Mammary epithelial cell (primary cell): Measurements from ENCODE around the gene KLHL8.

Experiments used
- CTCF ChIP-seq, 2 donors: IDR thresholded peaks in 1 of 2; conservative IDR thresholded peaks in 1 of 2; 2 replicates each; pipeline ENCODE4 v1.5.1; 2011 to 2012; ENCODE audit warnings: inconsistent platforms in 2 of 2, low read length in 2 of 2, mild to moderate bottlenecking in 2 of 2, control low read depth in 1 of 2, low read depth in 1 of 2; ENCODE audit not compliant: insufficient read depth in 1 of 2; ENCODE audit errors: extremely low read depth in 1 of 2
- EZH2 ChIP-seq: IDR thresholded peaks from 2 replicates; pipeline ENCODE4 v1.6.1; 2012; ENCODE audit warnings: low read length, inconsistent platforms, borderline replicate concordance

DNA sequence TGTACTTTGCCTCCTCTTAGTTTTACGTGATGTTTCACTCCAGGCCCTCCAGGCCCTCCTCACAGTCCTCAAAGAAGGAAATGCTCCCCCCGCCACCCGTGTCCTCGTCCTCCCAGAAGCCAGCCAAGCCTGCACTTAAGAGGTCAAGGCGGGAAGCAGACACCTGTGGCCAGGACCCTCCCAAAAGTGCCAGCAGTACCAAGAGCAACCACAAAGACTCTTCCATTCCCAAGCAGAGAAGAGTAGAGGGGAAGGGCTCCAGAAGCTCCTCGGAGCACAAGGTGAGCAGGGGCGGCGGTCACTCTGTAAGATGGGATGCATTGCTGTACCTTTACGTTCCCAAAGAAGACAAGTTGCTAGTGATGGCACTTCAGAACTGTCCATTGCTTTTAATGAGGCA lies 94.4 kb downstream of the KLHL8 start:
- no peak for TF ChIP-seq CTCF (conservative IDR thresholded peaks at IDR 0.05 in 1 of 2, IDR thresholded peaks at IDR 0.05 in 1 of 2; ENCODE audit: extremely low read depth in 1 of 2, insufficient read depth in 1 of 2, low read depth in 1 of 2, low read length in 2 of 2)
- TF ChIP-seq EZH2: no peak
